OCI-LY1 (cell line): ENCODE data around the gene DIP2C.

Experiments used
- CTCF ChIP-seq: fragments of 200-600 bp; sonication (generic), shearing (Covaris generic); IDR thresholded peaks from 2 replicates; pipeline ENCODE4 v1.5.1; 2017; ENCODE audit warnings: mild to moderate bottlenecking, antibody characterized with exemption, low read length, moderate library complexity, mixed read lengths
- EZH2 ChIP-seq: fragments of 200-600 bp; sonication (generic), shearing (Covaris generic); IDR thresholded peaks from 2 replicates; pipeline ENCODE4 v1.8.0; 2017; ENCODE audit warnings: borderline replicate concordance, mixed run types, mild to moderate bottlenecking, antibody characterized with exemption, low read length, moderate library complexity, mixed read lengths

- TF ChIP-seq CTCF (no peak), EZH2 (no peak)
These were observed 167.9 kb downstream of the DIP2C start for GRCh38 chr10:521261-522250.
